PFSK-1 (cell line): ENCODE data around the gene CNTNAP2.

ENCODE experiments used
- POLR2AphosphoS5 ChIP-seq: IDR thresholded peaks from 2 replicates; pipeline ENCODE4 v1.6.1; 2012; ENCODE audit warnings: low read depth, mild to moderate bottlenecking, control low read depth, low read length, moderate library complexity
- REST ChIP-seq, 2 experiments: IDR thresholded peaks; 2 replicates each; pipeline versions ENCODE4 v1.6.1 to v1.8.0; 2011 to 2012; ENCODE audit warnings: low read depth in 2 of 2, low read length in 2 of 2, control low read depth in 1 of 2, inconsistent platforms in 1 of 2, mild to moderate bottlenecking in 1 of 2, moderate library complexity in 1 of 2; ENCODE audit not compliant: insufficient read depth in 1 of 2
- SIN3A ChIP-seq: IDR thresholded peaks from 2 replicates; pipeline ENCODE4 v1.6.1; 2012; ENCODE audit warnings: mild to moderate bottlenecking, low read length, moderate library complexity, borderline replicate concordance; ENCODE audit not compliant: insufficient read depth
- TAF1 ChIP-seq: IDR thresholded peaks from 2 replicates; pipeline ENCODE4 v1.6.1; 2012; ENCODE audit warnings: low read length, control low read depth, borderline replicate concordance; ENCODE audit not compliant: insufficient read depth

- no peak for TF ChIP-seq TAF1
- TF ChIP-seq POLR2AphosphoS5, result no peak
- no peak for TF ChIP-seq REST (IDR thresholded peaks at IDR 0.05; ENCODE audit: insufficient read depth in 1 of 2, low read depth in 2 of 2, low read length in 2 of 2)
- TF ChIP-seq SIN3A, result no peak
Observed at GRCh38 chr7:148110097-148110868, 1993.7 kb downstream of the CNTNAP2 start.
